Kidney (tissue), 14 donors: ENCODE data around the gene DAG1. TPM values are rescaled to one million over a fixed set of nuclear protein-coding genes. Genes with fewer than 3 reads are reported as not detected.

Experiments used
- DNase-seq, 5 donors: peaks; one replicate each; pipeline ENCODE4 v3.0.0-alpha.2; 2013 to 2020
- FAIRE-seq: peaks from 2 replicates; lab custom pipeline; 2012; peaks lifted over from hg19 to GRCh38; lab: Jason Lieb, UNC
- H3K27ac ChIP-seq, 2 donors: one replicate each; pipeline ENCODE4 v1.7.0; 2013; ENCODE audit warnings: low read depth in 2 of 2, low read length in 2 of 2, inconsistent platforms in 1 of 2
- H3K27me3 ChIP-seq: one replicate; pipeline ENCODE4 v1.7.1; 2013; ENCODE audit warnings: low read length, inconsistent platforms; ENCODE audit not compliant: control insufficient read depth, insufficient read depth
- H3K36me3 ChIP-seq, 3 donors: one replicate each; pipeline versions ENCODE4 v1.7.0 to v1.7.1; 2013; ENCODE audit warnings: low read length in 3 of 3, control low read depth in 1 of 3, inconsistent platforms in 1 of 3; ENCODE audit not compliant: insufficient read depth in 3 of 3, control insufficient read depth in 2 of 3
- H3K4me1 ChIP-seq, 3 donors: one replicate each; pipeline versions ENCODE4 v1.7.0 to v1.7.1; 2013; ENCODE audit warnings: low read length in 3 of 3, inconsistent platforms in 1 of 3, low read depth in 1 of 3; ENCODE audit not compliant: control insufficient read depth in 2 of 3, insufficient read depth in 2 of 3
- H3K4me3 ChIP-seq, 3 donors: one replicate each; pipeline versions ENCODE4 v1.7.0 to v1.8.1; 2013; ENCODE audit warnings: low read length in 3 of 3, control low read depth in 1 of 3, inconsistent platforms in 1 of 3
- H3K9ac ChIP-seq, 3 donors: one replicate each; pipeline versions ENCODE4 v1.7.0 to v1.7.1; 2013; ENCODE audit warnings: low read length in 3 of 3, control low read depth in 1 of 3, inconsistent platforms in 1 of 3
- H3K9me3 ChIP-seq, 3 donors: one replicate each; pipeline versions ENCODE4 v1.7.0 to v1.7.1; 2013; ENCODE audit warnings: low read length in 3 of 3, control low read depth in 1 of 3, inconsistent platforms in 1 of 3; ENCODE audit not compliant: control insufficient read depth in 2 of 3, insufficient read depth in 1 of 3
- CTCF ChIP-seq: IDR thresholded peaks from 3 replicates; pipeline ENCODE4 v1.5.1; 2012; ENCODE audit warnings: mild to moderate bottlenecking, moderate library complexity, borderline replicate concordance; ENCODE audit not compliant: insufficient read depth; ENCODE audit errors: extremely low read depth
- intact Hi-C: fragments of 100-400 bp; cut with DNase I; formaldehyde crosslinking; loops from one replicate; pipeline ENCODE4 v1.11.1; 2022
- polyA plus RNA-seq: library from polyadenylated mRNA; stranded (reverse); fragments of 350-450 nt; fragmentation: Illumina TruSeq; extraction: RNeasy Lipid Tissue Mini Kit (QIAGEN cat#74804); gene quantifications from one replicate; pipeline ENCODE4 v1.2.3, GENCODE V29; 2014; ENCODE audit warnings: low read depth, low replicate concordance; ENCODE audit not compliant: insufficient read depth
- total RNA-seq: library from RNA; stranded (reverse); fragmentation: NEBNext Ultra II Directional; extraction: Animal tissue kit (Norgen Biotek cat#: 25700); gene quantifications from one replicate; pipeline ENCODE4 v1.2.1, GENCODE V29; 2021
- donor health status: control.
- donor health status: control.
- donor health status: control.
- donor health status: control.
- donor health status: control.
- donor health status: DM: yes; HTN: yes; CAD: no.
- donor health status: Normal renal cell carcinoma (clear cell type).

DAG1 gene
- total and polyA plus RNA-seq, 2 donors from 2014 or later, result 40.4 to 122 TPM

GRCh38 chr3:49469037-49469935, 781 bp upstream of the DAG1 start:
- Histone ChIP-seq H3K27me3 (no peaks in the 10 kb centered on the region), H3K27ac (peak overlapping the region; percentile 98 to 99), H3K4me3 (peak overlapping the region; percentile 69 to 80 (median 77)), H3K36me3 (no peaks in the 10 kb centered on the region), H3K9me3 (no peaks in the 10 kb centered on the region), H3K4me1 (peaks cover 0 to 18% (median 10%) of the 10 kb centered on the region in 3 donors), H3K9ac (peak overlapping the region; percentile 53 to 97 (median 84))
- intact Hi-C loops, result no loop called here
- FAIRE-seq (no peak), DNase-seq (peak; percentile 85 to 96 (median 94))
- TF ChIP-seq CTCF, result no peak

- Histone ChIP-seq H3K27ac (peak overlapping the region; percentile 96 to 97), H3K4me1 (peaks cover 0 to 18% (median 10%) of the 10 kb centered on the region in 3 donors)
- TF ChIP-seq CTCF, result no peak
These were observed 800 bp downstream of the DAG1 start for GRCh38 chr3:49470714-49471420.

GRCh38 chr3:49471856-49472495, 1.9 kb downstream of the DAG1 start:
- DNase-seq, result peak in 2 of 5 donors; percentile 25 to 33
- no peak for FAIRE-seq

More at GRCh38 chr3:49470714-49471420, 800 bp downstream of the DAG1 start:
- FAIRE-seq (no peak), DNase-seq (peak in 2 of 5 donors; percentile 32 to 63)
- H3K4me3 ChIP-seq, result peak overlapping the region; percentile 64 to 89 (median 85)
- H3K27me3 ChIP-seq, result no peaks in the 10 kb centered on the region
- no peaks in the 10 kb centered on the region for H3K36me3 ChIP-seq
- H3K9me3 ChIP-seq, result no peaks in the 10 kb centered on the region
- intact Hi-C loops, result no loop called here
- H3K9ac ChIP-seq, result peak overlapping the region; percentile 62 to 91 (median 80)

More at GRCh38 chr3:49471856-49472495, 1.9 kb downstream of the DAG1 start:
- H3K4me3 ChIP-seq, result peak overlapping the region in 2 of 3 donors; percentile 64 to 89
- no peaks in the 10 kb centered on the region for H3K27me3 ChIP-seq
- intact Hi-C loops, result no loop called here
- TF ChIP-seq CTCF, result no peak
- peaks cover 0 to 18% (median 10%) of the 10 kb centered on the region in 3 donors for H3K4me1 ChIP-seq
- H3K36me3 ChIP-seq, result no peaks in the 10 kb centered on the region
- peak overlapping the region in 1 of 2 donors; percentile 53 for H3K27ac ChIP-seq
- no peaks in the 10 kb centered on the region for H3K9me3 ChIP-seq
- peak overlapping the region in 2 of 3 donors; percentile 59 to 91 for H3K9ac ChIP-seq
